IMR-90 (cell line): ENCODE data around the gene ZNF586. TPM values are rescaled to one million over a fixed set of nuclear protein-coding genes. Genes with fewer than 3 reads are reported as not detected.

Source experiments
- ATAC-seq: fragments of 200-7000 bp; cut with Tn5 transposase; 2 replicates; pipeline ENCODE4 v1.9.1; 2020; ENCODE audit warnings: low read depth, mild to moderate bottlenecking, moderate library complexity
- BruUV-seq: library from RNA; stranded (reverse); fragments of 400-500 nt; replicated peaks from 2 replicates; lab custom pipeline; 2021; lab: Mats Ljungman, UMichigan
- CTCF ChIA-PET: fragments of 300-600 bp; formaldehyde crosslinking; extraction: SDS; loops from one replicate; lab custom pipeline; 2021; ENCODE audit warnings: antibody characterized with exemption; lab: Yijun Ruan, JAX
- POLR2A ChIA-PET: fragments of 300-600 bp; sonication (Branson Sonifier 250); formaldehyde crosslinking; loops from one replicate; lab custom pipeline; 2022; ENCODE audit warnings: antibody characterized with exemption; ENCODE audit not compliant: unreplicated experiment; lab: Charles Lee
- DNase-seq: peaks from one replicate; pipeline ENCODE4 v3.0.0; 2013
- H2AFZ ChIP-seq: replicated peaks from 2 replicates; pipeline ENCODE3; 2013; ENCODE audit warnings: low read length, mild to moderate bottlenecking; ENCODE audit not compliant: poor library complexity
- H2AK5ac ChIP-seq: 2 replicates; pipeline ENCODE4 v1.6.1; 2013; ENCODE audit warnings: low read depth, low read length, inconsistent platforms
- H2AK9ac ChIP-seq: replicated peaks from 2 replicates; pipeline ENCODE3; 2013; ENCODE audit warnings: mild to moderate bottlenecking, low read depth, low read length, moderate library complexity; ENCODE audit not compliant: poor library complexity
- H2BK120ac ChIP-seq: 2 replicates; pipeline ENCODE4 v1.6.1; 2013; ENCODE audit warnings: low read depth, low read length, inconsistent platforms
- H2BK15ac ChIP-seq: 3 replicates; pipeline ENCODE4 v1.6.1; 2013; ENCODE audit warnings: low read depth, low read length, inconsistent platforms
- H2BK20ac ChIP-seq: 2 replicates; pipeline ENCODE4 v1.6.1; 2013; ENCODE audit warnings: low read depth, mild to moderate bottlenecking, inconsistent platforms, low read length, moderate library complexity
- H2BK5ac ChIP-seq: 2 replicates; pipeline ENCODE4 v1.6.1; 2013; ENCODE audit warnings: mild to moderate bottlenecking, low read depth, low read length, inconsistent platforms; ENCODE audit not compliant: poor library complexity, severe bottlenecking
- H3K14ac ChIP-seq: replicated peaks from 2 replicates; pipeline ENCODE4 v1.6.1; 2013; ENCODE audit warnings: low read depth, low read length, inconsistent platforms
- H3K18ac ChIP-seq: 2 replicates; pipeline ENCODE4 v1.6.1; 2013; ENCODE audit warnings: low read depth, low read length, control low read depth
- H3K23ac ChIP-seq: 2 replicates; pipeline ENCODE4 v1.6.1; 2013; ENCODE audit warnings: low read depth, low read length, inconsistent platforms
- H3K27ac ChIP-seq: 2 replicates; pipeline ENCODE4 v1.5.1; 2013; ENCODE audit warnings: mild to moderate bottlenecking, control low read depth, low read length; ENCODE audit not compliant: insufficient read depth
- H3K27me3 ChIP-seq: 2 replicates; pipeline ENCODE4 v1.6.1; 2013; ENCODE audit warnings: low read length; ENCODE audit not compliant: control insufficient read depth, insufficient read depth
- H3K36me3 ChIP-seq: 2 replicates; pipeline ENCODE4 v1.6.1; 2013; ENCODE audit warnings: low read length, mixed read lengths; ENCODE audit not compliant: control insufficient read depth, insufficient read depth
- H3K4ac ChIP-seq: 2 replicates; pipeline ENCODE4 v1.6.1; 2013; ENCODE audit warnings: low read depth, low read length, inconsistent platforms
- H3K4me1 ChIP-seq: 2 replicates; pipeline ENCODE4 v1.6.1; 2013; ENCODE audit warnings: low read length, mixed read lengths; ENCODE audit not compliant: control insufficient read depth, insufficient read depth
- H3K4me2 ChIP-seq: 2 replicates; pipeline ENCODE4 v1.6.1; 2013; ENCODE audit warnings: low read depth, mild to moderate bottlenecking, control low read depth, low read length, moderate library complexity
- H3K4me3 ChIP-seq: 2 replicates; pipeline ENCODE4 v1.5.1; 2013; ENCODE audit warnings: low read depth, mild to moderate bottlenecking, control low read depth, low read length, moderate library complexity; ENCODE audit not compliant: insufficient read depth
- H3K56ac ChIP-seq: 2 replicates; pipeline ENCODE4 v1.6.1; 2013; ENCODE audit warnings: low read length, inconsistent platforms; ENCODE audit not compliant: insufficient read depth; ENCODE audit errors: extremely low read depth
- H3K79me1 ChIP-seq, 2 experiments: 2 replicates each; pipeline ENCODE4 v1.6.1; 2013; ENCODE audit warnings: low read length in 2 of 2, inconsistent platforms in 1 of 2, low read depth in 1 of 2
- H3K9ac ChIP-seq: 2 replicates; pipeline ENCODE4 v1.6.1; 2013; ENCODE audit warnings: low read depth, low read length, control low read depth
- H3K9me1 ChIP-seq: 2 replicates; pipeline ENCODE4 v1.6.1; 2013; ENCODE audit warnings: low read length, inconsistent platforms; ENCODE audit not compliant: insufficient read depth
- H3K9me3 ChIP-seq: 2 replicates; pipeline ENCODE4 v1.6.1; 2013; ENCODE audit warnings: low read length; ENCODE audit not compliant: control insufficient read depth, insufficient read depth
- H4K20me1 ChIP-seq: 2 replicates; pipeline ENCODE4 v1.6.1; 2013; ENCODE audit warnings: low read length, inconsistent platforms; ENCODE audit not compliant: insufficient read depth
- H4K5ac ChIP-seq: 2 replicates; pipeline ENCODE4 v1.6.1; 2013; ENCODE audit warnings: mild to moderate bottlenecking, low read depth, low read length, control low read depth
- H4K8ac ChIP-seq, 2 experiments: 2 replicates each; pipeline ENCODE4 v1.6.1; 2013; ENCODE audit warnings: low read depth in 2 of 2, low read length in 2 of 2, control low read depth in 1 of 2, inconsistent platforms in 1 of 2
- H4K91ac ChIP-seq: 2 replicates; pipeline ENCODE4 v1.6.1; 2013; ENCODE audit warnings: low read depth, low read length, inconsistent platforms; ENCODE audit not compliant: insufficient read depth
- BHLHE40 ChIP-seq: fragments of 150-350 bp; IDR thresholded peaks from 2 replicates; pipeline ENCODE4 v1.6.1; 2016; ENCODE audit warnings: mild to moderate bottlenecking, low read depth, low read length
- CEBPB ChIP-seq: IDR thresholded peaks from 2 replicates; pipeline ENCODE4 v1.6.1; 2012; ENCODE audit warnings: low read depth, low read length, improper control_type of control experiment
- CHD1 ChIP-seq: IDR thresholded peaks from 2 replicates; pipeline ENCODE4 v1.6.1; 2012; ENCODE audit warnings: low read depth, low read length, improper control_type of control experiment
- MAFK ChIP-seq: IDR thresholded peaks from 2 replicates; pipeline ENCODE4 v1.6.1; 2012; ENCODE audit warnings: low read depth, low read length, improper control_type of control experiment
- MXI1 ChIP-seq: IDR thresholded peaks from 2 replicates; pipeline ENCODE4 v1.6.1; 2012; ENCODE audit warnings: low read depth, mild to moderate bottlenecking, low read length, moderate library complexity, borderline replicate concordance
- NFE2L2 ChIP-seq: fragments of 150-350 bp; IDR thresholded peaks from 2 replicates; pipeline ENCODE4 v1.6.1; 2016; ENCODE audit warnings: low read depth, mild to moderate bottlenecking, low read length
- POLR2A ChIP-seq: IDR thresholded peaks from 2 replicates; pipeline ENCODE4 v1.6.1; 2012; ENCODE audit warnings: mild to moderate bottlenecking, low read depth, low read length
- RAD21 ChIP-seq: IDR thresholded peaks from 2 replicates; pipeline ENCODE4 v1.6.1; 2012; ENCODE audit warnings: low read length, improper control_type of control experiment
- RCOR1 ChIP-seq: IDR thresholded peaks from 2 replicates; pipeline ENCODE4 v1.6.1; 2012; ENCODE audit warnings: mild to moderate bottlenecking, low read length, improper control_type of control experiment; ENCODE audit not compliant: insufficient replicate concordance
- RFX5 ChIP-seq: IDR thresholded peaks from 2 replicates; pipeline ENCODE4 v1.8.0; 2012; ENCODE audit warnings: low read depth, mild to moderate bottlenecking, low read length, moderate library complexity
- SMC3 ChIP-seq: fragments of 150-350 bp; IDR thresholded peaks from 2 replicates; pipeline ENCODE4 v1.6.1; 2016; ENCODE audit warnings: low read depth, mild to moderate bottlenecking, antibody characterized with exemption, low read length, moderate library complexity
- WGBS, 2 experiments: methylation state at CpG; one replicate each; pipeline versions ENCODE4 v1.1.5 to v1.1.7; 2013; ENCODE audit warnings: missing lambda C conversion rate in 2 of 2; ENCODE audit not compliant: insufficient read length in 1 of 2; ENCODE audit errors: extremely low coverage in 2 of 2; 5-methylcytosine and 5-hydroxymethylcytosine counted together
- dilution Hi-C: fragments of 300-500 bp; cut with HindIII; formaldehyde crosslinking; loops from one replicate; pipeline ENCODE4 v1.14.3; 2018; ENCODE audit warnings: low sequenced_read_pairs; ENCODE audit not compliant: unreplicated experiment
- in situ Hi-C: fragments of 300-500 bp; cut with MboI; formaldehyde crosslinking; loops from 3 replicates; pipeline ENCODE4 v1.14.3; 2019; ENCODE audit warnings: low sequenced_read_pairs, inconsistent platforms, mixed read lengths
- intact Hi-C: fragments of 100-400 bp; cut with micrococcal nuclease; formaldehyde crosslinking; loops from 2 replicates; pipeline ENCODE4 v1.10.0; 2022
- polyA plus RNA-seq, 3 experiments: library from polyadenylated mRNA; depleted of rRNA; stranded (reverse); fragments of >200 nt; gene quantifications; 2 replicates each; pipeline ENCODE4 v1.2.3, GENCODE V29; 2012; ENCODE audit warnings: low replicate concordance in 1 of 3
- total RNA-seq: library from RNA; depleted of rRNA; stranded (reverse); fragments of >200 nt; gene quantifications from 2 replicates; pipeline ENCODE4 v1.2.3, GENCODE V29; 2012
- TF ChIP-seq, protein P1 (sequence below): fragments of 150-350 bp; IDR thresholded peaks from 2 replicates; pipeline ENCODE4 v1.6.1; 2017; ENCODE audit warnings: mild to moderate bottlenecking, antibody characterized with exemption, low read length, low read depth
- TF ChIP-seq, protein P2 (sequence below): fragments of 150-350 bp; IDR thresholded peaks from 2 replicates; pipeline ENCODE4 v1.6.1; 2016; ENCODE audit warnings: low read depth, mild to moderate bottlenecking, low read length, moderate library complexity, borderline replicate concordance
- TF ChIP-seq, protein P3 (sequence below): conservative IDR thresholded peaks from 2 replicates; pipeline ENCODE4 v1.5.1; 2012; ENCODE audit warnings: mild to moderate bottlenecking, low read depth, low read length, improper control_type of control experiment

ZNF586 gene
- total and polyA plus RNA-seq, 2 of the 4 experiments (the other 2 are of a cell fraction): 5.6 to 18.6 TPM

DNA sequence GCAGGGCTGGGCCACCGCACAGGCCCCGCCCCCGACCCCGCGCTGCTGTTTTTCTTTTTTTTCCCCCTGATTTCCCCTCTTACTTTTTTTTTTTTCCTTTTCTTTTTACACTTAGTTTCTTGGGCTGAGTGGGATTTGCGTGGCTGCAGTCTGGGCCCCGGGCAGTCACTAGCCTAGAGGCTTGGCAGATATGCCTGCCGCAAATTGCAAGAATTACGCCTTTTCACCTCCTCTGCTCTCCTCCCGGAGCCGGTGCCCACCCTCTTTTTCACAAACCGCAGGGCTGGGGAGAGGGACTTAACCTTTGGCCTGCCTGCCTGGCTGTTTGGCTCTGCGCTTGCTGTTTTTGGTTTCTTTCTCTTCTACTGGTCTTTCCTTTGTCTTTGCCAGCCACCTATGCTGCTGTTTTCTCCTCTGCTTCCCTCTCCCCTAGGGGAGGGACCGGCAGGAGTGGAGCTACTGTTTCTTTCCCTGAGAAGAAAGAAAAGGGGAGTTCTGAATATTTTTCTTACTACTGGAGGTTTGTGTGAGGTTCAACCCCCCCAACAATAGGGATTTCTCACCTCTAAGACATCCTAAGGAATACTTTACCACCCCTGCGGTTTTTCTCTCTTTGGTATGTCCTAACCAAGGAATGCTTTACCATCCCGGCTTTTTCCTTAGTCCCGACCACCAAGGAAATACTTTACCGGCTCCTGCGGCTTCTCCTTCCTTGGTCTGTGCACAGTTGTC lies 34.3 kb downstream of the ZNF586 start:
- H3K9me1 ChIP-seq: no peaks in the 10 kb centered on the region; the same call in 1 of the 2 replicates
- peak overlapping the region; percentile 88 for H3K27ac ChIP-seq
- H4K8ac ChIP-seq: peak overlapping the region; percentile 48 to 95
- peak overlapping the region; percentile 95; the same call in 1 of the 2 replicates for H3K56ac ChIP-seq
- peak overlapping the region; percentile 92 for H3K14ac ChIP-seq
- H2BK5ac ChIP-seq: peak overlapping the region; percentile 87
- dilution Hi-C loops (no loop called here), intact Hi-C loops (no loop called here), in situ Hi-C loops (no loop called here)
- H2BK120ac ChIP-seq: peak overlapping the region; percentile 73
- H3K4ac ChIP-seq: peak overlapping the region; percentile 92
- ChIA-PET CTCF (no interaction called here), POLR2A (interaction anchor here (1.2 kb wide), 1 partner anchor 16 kb away, joined by 4 read pairs; no protein-coding TSS in a partner anchor)
- DNase-seq (peak; percentile 79), ATAC-seq (peak; percentile 71)
- H4K91ac ChIP-seq: peak overlapping the region; percentile 71
- no peaks in the 10 kb centered on the region for H3K9me3 ChIP-seq
- peak overlapping the region; percentile 96 for H3K23ac ChIP-seq
- H4K5ac ChIP-seq: peak overlapping the region; percentile 86
- H3K79me1 ChIP-seq: peaks cover 25 to 41% of the 10 kb centered on the region in 2 experiments
- H3K27me3 ChIP-seq: no peaks in the 10 kb centered on the region
- peak overlapping the region; percentile 73; the same call in 1 of the 2 replicates for H2AK5ac ChIP-seq
- peak overlapping the region; percentile 91 for H3K4me2 ChIP-seq
- H2BK20ac ChIP-seq: peak overlapping the region; percentile 33; the same call in 1 of the 2 replicates
- H3K4me3 ChIP-seq: peak overlapping the region; percentile 59
- no CpG with 5 or more reads among the region's 19 CpGs for WGBS, 2 experiments
- H2AFZ ChIP-seq: peak overlapping the region; percentile 93
- H3K9ac ChIP-seq: peak overlapping the region; percentile 95
- peak overlapping the region; percentile 95 for H2AK9ac ChIP-seq
- BruUV-seq: no TSS peak
- H2BK15ac ChIP-seq: peak overlapping the region; percentile 54; the same call in 1 of the 3 replicates
- H3K18ac ChIP-seq: peak overlapping the region; percentile 77
- H3K36me3 ChIP-seq: peaks cover 7% of the 10 kb centered on the region
- no peaks in the 10 kb centered on the region for H4K20me1 ChIP-seq
- peaks cover 6% of the 10 kb centered on the region for H3K4me1 ChIP-seq
- TF ChIP-seq, protein P1, sequence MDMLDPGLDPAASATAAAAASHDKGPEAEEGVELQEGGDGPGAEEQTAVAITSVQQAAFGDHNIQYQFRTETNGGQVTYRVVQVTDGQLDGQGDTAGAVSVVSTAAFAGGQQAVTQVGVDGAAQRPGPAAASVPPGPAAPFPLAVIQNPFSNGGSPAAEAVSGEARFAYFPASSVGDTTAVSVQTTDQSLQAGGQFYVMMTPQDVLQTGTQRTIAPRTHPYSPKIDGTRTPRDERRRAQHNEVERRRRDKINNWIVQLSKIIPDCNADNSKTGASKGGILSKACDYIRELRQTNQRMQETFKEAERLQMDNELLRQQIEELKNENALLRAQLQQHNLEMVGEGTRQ: no peak
- TF ChIP-seq MXI1: no peak
- TF ChIP-seq CHD1: no peak
- no peak for TF ChIP-seq RAD21
- peak; percentile 73 for TF ChIP-seq BHLHE40
- TF ChIP-seq RCOR1: no peak
- TF ChIP-seq, protein P2, sequence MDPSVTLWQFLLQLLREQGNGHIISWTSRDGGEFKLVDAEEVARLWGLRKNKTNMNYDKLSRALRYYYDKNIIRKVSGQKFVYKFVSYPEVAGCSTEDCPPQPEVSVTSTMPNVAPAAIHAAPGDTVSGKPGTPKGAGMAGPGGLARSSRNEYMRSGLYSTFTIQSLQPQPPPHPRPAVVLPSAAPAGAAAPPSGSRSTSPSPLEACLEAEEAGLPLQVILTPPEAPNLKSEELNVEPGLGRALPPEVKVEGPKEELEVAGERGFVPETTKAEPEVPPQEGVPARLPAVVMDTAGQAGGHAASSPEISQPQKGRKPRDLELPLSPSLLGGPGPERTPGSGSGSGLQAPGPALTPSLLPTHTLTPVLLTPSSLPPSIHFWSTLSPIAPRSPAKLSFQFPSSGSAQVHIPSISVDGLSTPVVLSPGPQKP: no peak
- no peak for TF ChIP-seq NFE2L2
- TF ChIP-seq RFX5: no peak
- TF ChIP-seq MAFK: no peak
- TF ChIP-seq, protein P3, sequence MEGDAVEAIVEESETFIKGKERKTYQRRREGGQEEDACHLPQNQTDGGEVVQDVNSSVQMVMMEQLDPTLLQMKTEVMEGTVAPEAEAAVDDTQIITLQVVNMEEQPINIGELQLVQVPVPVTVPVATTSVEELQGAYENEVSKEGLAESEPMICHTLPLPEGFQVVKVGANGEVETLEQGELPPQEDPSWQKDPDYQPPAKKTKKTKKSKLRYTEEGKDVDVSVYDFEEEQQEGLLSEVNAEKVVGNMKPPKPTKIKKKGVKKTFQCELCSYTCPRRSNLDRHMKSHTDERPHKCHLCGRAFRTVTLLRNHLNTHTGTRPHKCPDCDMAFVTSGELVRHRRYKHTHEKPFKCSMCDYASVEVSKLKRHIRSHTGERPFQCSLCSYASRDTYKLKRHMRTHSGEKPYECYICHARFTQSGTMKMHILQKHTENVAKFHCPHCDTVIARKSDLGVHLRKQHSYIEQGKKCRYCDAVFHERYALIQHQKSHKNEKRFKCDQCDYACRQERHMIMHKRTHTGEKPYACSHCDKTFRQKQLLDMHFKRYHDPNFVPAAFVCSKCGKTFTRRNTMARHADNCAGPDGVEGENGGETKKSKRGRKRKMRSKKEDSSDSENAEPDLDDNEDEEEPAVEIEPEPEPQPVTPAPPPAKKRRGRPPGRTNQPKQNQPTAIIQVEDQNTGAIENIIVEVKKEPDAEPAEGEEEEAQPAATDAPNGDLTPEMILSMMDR: no peak
- no peak for TF ChIP-seq CEBPB
- no peak for TF ChIP-seq POLR2A
- no peak for TF ChIP-seq SMC3
